ENCODE results near the gene CCZ1. TPM values are rescaled to one million over a fixed set of nuclear protein-coding genes. Genes with fewer than 3 reads are reported as not detected.
"Not testable (repeated sequence)": the region's sequence is repeated elsewhere in the genome, so short reads cannot be mapped to it uniquely, and the experiment has no call there.

CCZ1 gene
- total RNA-seq, result 10 to 100 TPM; 87.2 to 95.6 TPM

DNA sequence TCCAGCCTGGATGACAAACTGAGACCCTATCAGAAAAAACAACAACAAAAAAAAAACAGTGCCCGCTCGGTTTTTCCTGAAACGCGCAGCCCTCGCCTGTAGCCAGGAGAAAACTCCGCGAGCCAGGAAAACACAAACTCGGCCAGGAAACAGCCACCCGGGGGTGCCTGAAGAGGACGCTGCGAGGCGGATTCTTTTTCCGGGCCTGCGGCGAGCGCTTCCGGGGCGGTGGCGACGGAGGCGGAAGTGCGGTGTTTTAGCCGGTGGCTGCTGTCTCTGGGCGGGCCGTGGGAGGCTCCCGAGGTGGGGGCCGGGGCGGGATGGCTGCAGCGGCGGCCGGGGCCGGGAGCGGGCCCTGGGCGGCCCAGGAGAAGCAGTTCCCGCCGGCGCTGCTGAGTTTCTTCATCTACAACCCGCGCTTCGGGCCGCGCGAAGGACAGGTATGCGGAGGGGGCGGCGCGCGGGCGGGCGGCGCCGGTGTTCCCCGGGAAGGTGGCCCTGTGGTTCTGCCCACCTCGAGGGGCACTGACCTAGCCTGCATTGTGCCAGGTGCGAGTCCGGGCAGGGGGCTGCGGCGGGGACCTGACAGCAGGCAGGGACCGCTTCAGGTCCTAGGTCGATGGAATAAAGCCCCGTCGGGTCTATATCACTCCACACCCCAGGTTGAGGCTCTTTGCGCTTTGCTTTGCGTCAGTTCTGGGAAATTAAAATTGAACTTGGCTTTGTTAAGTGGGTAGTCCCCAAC is at the start of gene CCZ1:
CCZ1 (plus strand) TSS at position 254 of the 745 bp plus-strand sequence; CDS start at position 321, 67 bp downstream.
- H3K36me3 Mint-ChIP-seq (ENCODE audit: low read depth); H3K27me3 Mint-ChIP-seq (ENCODE audit: low read depth); H3K9me3 Mint-ChIP-seq; H3K4me1 Mint-ChIP-seq (ENCODE audit: low read depth); CTCF ChIA-PET: not testable (repeated sequence)
- intact Hi-C loops (cut with micrococcal nuclease), result loop anchor here (10.0 kb wide), 1 partner anchor 74 kb away; no protein-coding TSS in a partner anchor
- peak; percentile 94 for DNase-seq
- H3K4me3 Mint-ChIP-seq, result peak within 1 kb of the TSS; percentile 89
- H3K27ac Mint-ChIP-seq, result peak within 1 kb of the TSS; percentile 89

DNA sequence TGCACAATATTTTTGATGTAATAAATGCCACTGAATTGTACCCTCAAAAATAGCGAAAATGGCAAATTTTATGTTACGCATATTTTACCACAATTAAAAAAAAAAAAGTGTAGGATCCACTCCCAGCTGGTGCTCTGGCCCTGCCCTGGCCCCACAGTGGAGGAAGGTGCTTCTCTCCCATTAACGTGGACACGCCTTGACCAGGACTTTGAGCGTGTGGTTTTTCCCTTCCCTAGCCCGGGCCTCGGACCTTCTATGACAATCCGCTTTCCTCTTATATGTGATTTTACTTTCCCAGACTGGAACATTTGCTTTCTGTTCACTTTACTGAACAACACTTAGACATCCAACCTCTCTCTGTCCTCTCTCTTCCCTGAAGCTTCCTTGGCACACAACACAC is 47.6 kb upstream of the CCZ1 start:
- Mint-ChIP-seq H3K27ac (no peak overlapping the region), H3K9me3 (no peaks in the 10 kb centered on the region), H3K4me1 (ENCODE audit: low read depth) (no peaks in the 10 kb centered on the region), H3K4me3 (no peak overlapping the region), H3K27me3 (ENCODE audit: low read depth) (no peaks in the 10 kb centered on the region), H3K36me3 (ENCODE audit: low read depth) (peaks cover 2% of the 10 kb centered on the region)
- CTCF ChIA-PET, result interaction anchor here (0.7 kb wide), 1 partner anchor 711 kb away, joined by 3 read pairs; no protein-coding TSS in a partner anchor
- DNase-seq, result no peak
- intact Hi-C loops (cut with micrococcal nuclease), result loop anchor here (10.0 kb wide), 1 partner anchor 134 kb away; no protein-coding TSS in a partner anchor

DNA sequence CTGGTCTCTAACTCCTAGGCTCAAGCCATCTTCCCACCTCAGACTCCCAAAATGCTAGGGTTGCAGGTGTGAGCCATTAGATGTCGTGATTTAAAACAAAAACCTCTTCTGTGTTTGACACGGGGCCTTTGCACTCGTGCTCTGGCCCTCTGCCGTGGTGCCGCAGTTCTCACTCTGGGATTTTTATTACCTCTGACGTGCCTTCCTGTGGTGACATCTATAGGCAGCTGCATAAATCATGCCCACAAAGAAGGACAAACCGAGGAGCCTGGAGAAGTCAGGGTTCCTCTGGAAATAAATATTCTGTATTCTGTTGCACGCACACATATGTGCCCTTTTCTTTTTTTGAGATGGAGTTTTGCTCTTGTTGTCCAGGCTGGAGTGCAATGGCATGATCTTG is 43.8 kb upstream of the CCZ1 start:
- Mint-ChIP-seq H3K27me3 (ENCODE audit: low read depth) (no peaks in the 10 kb centered on the region), H3K27ac (no peak overlapping the region), H3K4me3 (no peak overlapping the region), H3K36me3 (ENCODE audit: low read depth) (peaks cover 2% of the 10 kb centered on the region), H3K9me3 (no peaks in the 10 kb centered on the region), H3K4me1 (ENCODE audit: low read depth) (peaks cover 14% of the 10 kb centered on the region)
- CTCF ChIA-PET, result interaction anchor here (0.6 kb wide), 1 partner anchor 10 kb away, joined by 3 read pairs; no protein-coding TSS in a partner anchor
- intact Hi-C loops (cut with micrococcal nuclease), result loop anchor here (5.0 to 10.0 kb wide), 2 partner anchors 130 to 738 kb away; partner anchors contain the start of gene INTS15
- DNase-seq, result no peak

DNA sequence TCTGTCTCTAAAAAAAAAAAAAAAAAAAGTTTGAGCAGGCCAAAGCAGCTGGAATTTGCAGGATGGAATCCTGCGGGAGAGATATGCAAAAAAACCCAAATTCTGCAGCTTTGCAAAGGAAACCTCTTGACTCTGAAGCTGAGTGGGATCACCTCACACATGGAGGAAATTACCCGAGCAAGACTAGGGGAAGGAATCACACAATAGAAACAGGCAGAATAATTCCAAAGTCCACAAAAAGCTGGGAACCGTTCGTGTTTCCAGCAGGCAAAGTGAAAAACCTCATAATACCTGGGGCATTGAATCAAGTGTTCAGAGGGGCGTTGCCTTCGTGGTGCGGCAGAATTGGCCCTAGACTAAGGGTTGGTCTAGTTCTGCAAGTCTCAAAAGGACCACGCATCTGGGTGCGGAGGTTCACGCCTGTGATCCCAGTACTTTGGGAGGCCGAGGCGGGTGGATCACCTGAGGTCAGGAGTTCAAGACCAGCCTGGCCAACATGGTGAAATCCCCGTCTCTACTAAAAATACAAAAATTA is 41.4 kb upstream of the CCZ1 start:
- DNase-seq; H3K36me3 Mint-ChIP-seq (ENCODE audit: low read depth); H3K27ac Mint-ChIP-seq; H3K27me3 Mint-ChIP-seq (ENCODE audit: low read depth); H3K4me3 Mint-ChIP-seq; H3K9me3 Mint-ChIP-seq: not testable (repeated sequence)
- H3K4me1 Mint-ChIP-seq (ENCODE audit: low read depth), result peaks cover 14% of the 10 kb centered on the region
- CTCF ChIA-PET, result interaction anchor here (0.5 to 1.7 kb wide), 17 partner anchors 11 to 754 kb away, joined by 3 to 8 read pairs (median 3); partner anchors contain the start of gene INTS15
- intact Hi-C loops (cut with micrococcal nuclease), result loop anchor here (2.0 to 10.0 kb wide), 3 partner anchors 128 to 735 kb away; partner anchors contain the start of gene INTS15

DNA sequence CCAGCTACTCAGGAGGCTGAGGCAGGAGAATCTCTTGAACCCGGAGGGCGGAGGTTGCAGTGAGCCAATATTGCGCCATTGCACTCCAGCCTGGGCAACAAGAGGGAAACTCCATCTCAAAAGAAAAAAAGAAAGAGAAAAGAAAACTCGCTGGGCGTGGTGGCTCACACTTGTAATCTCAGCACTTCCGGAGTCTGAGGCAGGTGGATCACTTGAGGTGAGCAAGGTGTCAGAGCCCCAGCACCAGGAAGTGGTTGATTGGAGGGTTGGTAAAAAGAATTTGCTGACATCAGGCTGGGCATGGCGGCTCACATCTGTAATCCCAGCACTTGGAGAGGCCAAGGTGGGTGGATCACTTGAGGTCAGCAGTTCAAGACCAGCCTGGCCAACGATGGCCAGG is 40.0 kb upstream of the CCZ1 start:
- H3K27me3 Mint-ChIP-seq (ENCODE audit: low read depth); H3K36me3 Mint-ChIP-seq (ENCODE audit: low read depth); H3K27ac Mint-ChIP-seq; CTCF ChIA-PET; H3K4me3 Mint-ChIP-seq; H3K9me3 Mint-ChIP-seq: not testable (repeated sequence)
- DNase-seq, result peak; percentile 62
- H3K4me1 Mint-ChIP-seq (ENCODE audit: low read depth), result peaks cover 14% of the 10 kb centered on the region
- intact Hi-C loops (cut with micrococcal nuclease), result loop anchor here (5.0 to 10.0 kb wide), 2 partner anchors 126 to 734 kb away; partner anchors contain the start of gene INTS15

DNA sequence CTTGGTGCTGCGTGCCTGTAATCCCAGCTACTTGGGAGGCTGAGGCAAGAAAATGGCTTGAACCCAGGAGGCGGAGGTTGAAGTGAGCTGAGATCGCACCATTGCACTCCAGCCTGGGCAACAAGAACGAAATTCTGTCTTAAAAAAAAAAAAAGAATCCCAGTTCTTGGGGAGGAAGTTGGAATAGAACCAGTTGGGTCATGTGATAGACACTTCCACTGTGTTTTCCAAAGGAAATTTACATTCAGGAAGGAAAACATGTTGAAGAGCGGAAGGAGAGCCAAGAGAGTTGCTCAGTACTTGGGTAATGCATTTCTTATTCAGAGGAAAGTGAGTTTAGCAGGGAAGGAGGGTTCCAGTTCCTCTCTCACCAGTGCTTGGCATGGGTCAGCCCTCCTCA is 37.3 kb upstream of the CCZ1 start:
- peaks cover 14% of the 10 kb centered on the region for H3K4me1 Mint-ChIP-seq (ENCODE audit: low read depth)
- H3K4me3 Mint-ChIP-seq; H3K27me3 Mint-ChIP-seq (ENCODE audit: low read depth); H3K9me3 Mint-ChIP-seq; H3K36me3 Mint-ChIP-seq (ENCODE audit: low read depth); intact Hi-C loops (cut with micrococcal nuclease); CTCF ChIA-PET; H3K27ac Mint-ChIP-seq; DNase-seq: not testable (repeated sequence)

DNA sequence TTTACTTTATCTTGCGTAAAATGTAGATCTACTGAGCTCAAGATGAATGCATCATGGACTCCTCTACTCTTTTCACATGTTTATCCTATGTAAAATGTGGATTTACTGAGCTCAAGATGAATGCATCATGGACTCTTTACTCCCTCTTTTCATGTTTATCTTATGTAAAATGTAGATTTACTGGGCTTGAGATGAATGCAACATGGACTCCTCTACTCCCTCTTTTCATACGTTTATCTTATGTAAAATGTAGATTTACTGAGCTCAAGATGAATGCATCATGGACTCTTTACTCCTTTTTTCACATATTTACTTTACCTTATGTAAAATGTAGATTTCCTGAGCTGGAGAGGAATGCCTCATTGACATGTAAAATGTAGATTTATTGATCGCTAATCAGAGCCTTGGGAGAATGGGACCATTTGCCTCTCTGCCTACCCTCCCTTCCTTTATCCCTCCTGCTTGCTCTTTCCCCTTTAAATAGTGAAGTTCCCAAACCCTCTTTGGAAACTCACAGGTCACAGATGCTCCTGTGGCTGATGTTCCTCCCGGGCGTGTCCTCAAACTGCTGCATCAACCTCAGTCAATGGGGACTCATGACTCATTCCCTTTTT is 35.7 kb upstream of the CCZ1 start:
- CTCF ChIA-PET, result interaction anchor here (0.6 kb wide), 2 partner anchors 699 to 748 kb away, joined by 3 to 4 read pairs; no protein-coding TSS in a partner anchor

DNA sequence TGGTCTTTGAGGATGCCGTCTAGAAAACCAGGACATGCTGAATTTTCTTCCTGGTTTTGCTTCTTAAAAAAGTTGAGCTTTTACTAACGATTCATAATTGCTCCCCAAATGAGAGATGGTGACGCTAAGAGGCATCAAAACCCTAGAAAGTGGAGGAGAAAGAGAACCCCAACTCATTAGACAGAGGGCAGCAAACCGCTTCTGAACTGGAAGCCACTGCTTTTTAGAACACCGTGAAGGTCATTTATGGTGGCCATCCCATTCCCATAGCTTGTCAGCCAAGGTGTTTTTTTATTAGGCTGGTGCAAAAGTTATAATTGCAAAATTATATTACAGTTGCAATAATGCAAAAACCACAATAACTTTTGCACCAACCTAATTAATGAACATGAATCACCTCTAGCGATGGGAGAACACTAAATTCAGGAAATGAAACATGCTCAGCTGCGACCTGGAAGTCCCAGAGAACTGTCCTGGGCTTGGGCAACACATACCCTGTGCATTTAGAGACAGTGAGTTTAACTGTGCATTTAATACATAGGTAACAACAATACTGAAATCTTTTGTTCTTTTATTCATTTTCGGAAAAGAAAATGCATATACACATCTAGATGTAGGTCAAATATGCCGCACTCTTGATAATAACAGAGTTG is 33.1 kb upstream of the CCZ1 start:
- DNase-seq; H3K27ac Mint-ChIP-seq; H3K9me3 Mint-ChIP-seq; H3K36me3 Mint-ChIP-seq (ENCODE audit: low read depth); H3K4me1 Mint-ChIP-seq (ENCODE audit: low read depth); H3K4me3 Mint-ChIP-seq; H3K27me3 Mint-ChIP-seq (ENCODE audit: low read depth); intact Hi-C loops (cut with micrococcal nuclease): not testable (repeated sequence)
- CTCF ChIA-PET, result interaction anchor here (0.6 kb wide), 1 partner anchor 11 kb away, joined by 3 read pairs; no protein-coding TSS in a partner anchor

More for the DNA sequence above, 35.7 kb upstream of the CCZ1 start:
- H3K9me3 Mint-ChIP-seq; H3K27ac Mint-ChIP-seq; H3K4me3 Mint-ChIP-seq; H3K27me3 Mint-ChIP-seq (ENCODE audit: low read depth); intact Hi-C loops (cut with micrococcal nuclease); H3K4me1 Mint-ChIP-seq (ENCODE audit: low read depth); DNase-seq; H3K36me3 Mint-ChIP-seq (ENCODE audit: low read depth): not testable (repeated sequence)

DNA sequence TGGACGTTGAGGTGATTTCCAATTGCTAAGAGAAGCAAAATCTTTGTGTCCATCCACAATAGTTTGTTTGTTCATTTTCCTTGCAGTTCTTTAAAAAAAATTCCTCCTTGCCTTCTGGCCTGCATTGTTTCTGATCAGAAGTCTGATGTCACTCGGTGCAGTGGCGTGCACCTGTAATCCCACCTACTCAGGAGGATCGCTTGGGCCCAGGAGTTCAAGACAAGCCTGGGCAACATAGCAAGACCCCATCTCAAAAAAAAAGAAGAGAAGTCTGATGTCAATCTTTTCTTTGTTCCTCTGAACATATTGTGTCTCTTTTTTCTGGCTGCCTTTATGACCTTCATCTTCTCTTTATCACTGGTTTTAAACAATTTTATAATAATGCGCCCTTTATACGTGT is 31.5 kb upstream of the CCZ1 start:
- no peak overlapping the region for H3K4me3 Mint-ChIP-seq
- peaks cover 1% of the 10 kb centered on the region for H3K36me3 Mint-ChIP-seq (ENCODE audit: low read depth)
- H3K9me3 Mint-ChIP-seq, result no peaks in the 10 kb centered on the region
- CTCF ChIA-PET, result interaction anchor here (0.8 kb wide), 1 partner anchor 27 kb away, joined by 3 read pairs; no protein-coding TSS in a partner anchor
- intact Hi-C loops (cut with micrococcal nuclease), result no loop called here
- no peaks in the 10 kb centered on the region for H3K27me3 Mint-ChIP-seq (ENCODE audit: low read depth)
- no peak for DNase-seq
- no peak overlapping the region for H3K27ac Mint-ChIP-seq
- no peaks in the 10 kb centered on the region for H3K4me1 Mint-ChIP-seq (ENCODE audit: low read depth)

DNA sequence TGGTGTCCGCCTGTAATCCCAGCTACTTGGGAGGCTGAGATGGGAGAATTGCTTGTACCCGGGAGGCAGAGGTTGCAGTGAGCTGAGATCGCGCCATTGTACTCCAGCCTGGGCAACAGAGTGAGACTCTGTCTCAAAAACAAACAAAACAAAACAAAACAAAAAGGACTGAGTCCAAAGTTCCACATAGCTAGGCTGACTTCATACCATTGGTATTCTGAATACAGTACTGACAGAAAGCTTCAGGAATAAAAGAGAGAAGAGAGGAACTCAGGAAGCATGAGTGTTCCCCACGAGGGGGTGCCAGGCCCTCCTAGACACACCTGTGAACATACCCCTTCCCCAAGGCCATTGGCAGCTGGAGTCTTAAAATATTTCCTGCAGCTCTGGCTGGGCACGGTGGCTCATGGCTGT is 29.6 kb upstream of the CCZ1 start:
- intact Hi-C loops (cut with micrococcal nuclease); H3K4me1 Mint-ChIP-seq (ENCODE audit: low read depth): not testable (repeated sequence)
- CTCF ChIA-PET, result interaction anchor here (1.7 kb wide), 1 partner anchor 12 kb away, joined by 4 read pairs; no protein-coding TSS in a partner anchor

DNA sequence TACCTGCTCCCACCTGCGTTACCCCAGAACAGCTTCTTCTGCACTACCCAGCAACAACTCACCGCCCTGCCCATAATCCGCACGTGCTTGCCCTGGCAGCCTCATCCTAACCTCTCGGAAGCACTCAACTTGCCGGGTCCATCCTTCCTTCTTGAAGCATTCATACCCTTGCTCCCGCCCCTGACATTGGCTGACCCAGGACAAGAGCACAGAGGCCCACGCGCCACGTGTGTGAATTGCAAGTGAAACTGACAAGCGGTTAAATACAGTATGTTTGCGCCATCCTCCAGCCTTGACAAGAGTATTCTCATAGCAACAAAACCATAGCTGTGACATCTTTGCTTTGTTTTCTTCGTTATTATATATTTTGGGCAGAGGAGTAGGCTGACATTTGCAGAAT is 28.8 kb upstream of the CCZ1 start:
- no peaks in the 10 kb centered on the region for H3K9me3 Mint-ChIP-seq
- H3K27me3 Mint-ChIP-seq (ENCODE audit: low read depth), result no peaks in the 10 kb centered on the region
- H3K36me3 Mint-ChIP-seq (ENCODE audit: low read depth), result no peaks in the 10 kb centered on the region
- CTCF ChIA-PET, result no interaction called here
- DNase-seq, result no peak
- H3K4me1 Mint-ChIP-seq (ENCODE audit: low read depth), result no peaks in the 10 kb centered on the region
- no peak overlapping the region for H3K27ac Mint-ChIP-seq
- H3K4me3 Mint-ChIP-seq, result no peak overlapping the region
- intact Hi-C loops (cut with micrococcal nuclease), result no loop called here

More for the DNA sequence above, 29.6 kb upstream of the CCZ1 start:
- not testable (repeated sequence) for DNase-seq; H3K27me3 Mint-ChIP-seq (ENCODE audit: low read depth); H3K36me3 Mint-ChIP-seq (ENCODE audit: low read depth); H3K4me3 Mint-ChIP-seq; H3K27ac Mint-ChIP-seq; H3K9me3 Mint-ChIP-seq

DNA sequence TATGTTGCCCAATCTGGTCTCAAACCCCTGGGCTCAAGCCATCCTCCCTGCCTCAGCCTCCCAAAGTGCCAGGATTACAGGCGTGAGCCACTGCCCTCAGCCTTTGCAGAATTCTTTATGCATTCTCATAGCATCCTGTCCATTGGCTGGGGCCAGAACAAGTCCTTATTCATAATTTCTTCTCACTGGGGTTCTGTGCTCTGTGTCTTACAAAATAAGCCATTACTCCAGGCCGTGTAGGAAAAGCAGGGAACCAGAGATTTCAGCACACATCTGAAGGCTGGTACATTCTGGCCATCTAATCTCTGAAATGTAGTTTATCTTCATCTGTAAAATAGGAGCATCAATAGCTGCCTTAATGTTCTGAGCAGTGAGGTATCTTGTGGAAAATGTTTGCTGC is 28.2 kb upstream of the CCZ1 start:
- Mint-ChIP-seq H3K9me3 (no peaks in the 10 kb centered on the region), H3K36me3 (ENCODE audit: low read depth) (no peaks in the 10 kb centered on the region), H3K4me3 (no peak overlapping the region), H3K4me1 (ENCODE audit: low read depth) (no peaks in the 10 kb centered on the region), H3K27ac (no peak overlapping the region), H3K27me3 (ENCODE audit: low read depth) (no peaks in the 10 kb centered on the region)
- CTCF ChIA-PET, result no interaction called here
- DNase-seq, result no peak
- intact Hi-C loops (cut with micrococcal nuclease), result no loop called here
